HS-5 (cell line): Measurements from ENCODE around the gene HDDC2.

Experiments
- DNase-seq: peaks from one replicate; pipeline ENCODE4 v3.0.0-alpha.2; 2012; ENCODE audit warnings: low read depth

HDDC2 gene

GRCh38 chr6:125233202-125233601 is 68.6 kb downstream of the HDDC2 start:
- DNase-seq, result no peak

GRCh38 chr6:125232466-125232865 is 69.3 kb downstream of the HDDC2 start:
- DNase-seq, result no peak

- DNase-seq, result no peak
Measured at GRCh38 chr6:125231574-125232343, 70.0 kb downstream of the HDDC2 start.

DNA sequence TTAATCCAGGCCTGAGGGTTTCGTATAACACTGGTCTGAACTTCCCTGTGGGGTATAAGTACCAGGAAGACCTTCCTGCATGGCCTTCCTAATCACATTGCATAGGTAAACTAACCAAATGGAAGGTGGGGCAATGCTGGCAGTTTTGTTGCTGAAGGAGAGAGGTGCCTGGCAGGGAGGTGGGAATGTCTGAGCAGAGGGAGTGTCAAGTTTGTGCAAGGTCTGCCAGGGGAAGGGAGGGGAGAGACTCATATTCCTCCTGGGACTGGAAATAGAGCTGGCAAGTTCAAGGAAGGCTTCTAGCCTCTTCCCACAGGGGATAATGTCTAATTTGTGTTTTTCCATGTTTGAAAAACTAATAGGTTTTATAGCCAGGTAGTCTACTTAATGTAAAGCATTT is 70.6 kb downstream of the HDDC2 start:
- no peak for DNase-seq

DNA sequence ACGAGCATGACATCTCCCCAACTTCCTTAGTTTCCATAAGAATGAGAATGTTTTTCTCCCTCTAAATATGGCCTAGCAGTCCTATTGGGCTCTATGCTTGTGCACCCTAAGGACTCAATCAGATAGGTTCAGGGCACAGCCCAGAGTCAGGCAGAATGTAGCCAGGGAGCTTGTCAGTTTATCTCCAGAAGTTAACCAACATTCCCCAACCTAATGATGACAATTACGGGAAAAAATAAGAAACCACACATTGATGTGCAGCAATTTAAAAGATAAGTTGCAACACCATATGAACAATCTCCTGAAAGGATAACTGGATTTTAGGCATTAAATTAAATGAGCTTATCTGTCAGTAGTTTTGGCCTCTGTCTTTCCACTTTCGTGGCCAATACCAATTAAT is 71.1 kb downstream of the HDDC2 start:
- DNase-seq, result no peak

- no peak for DNase-seq
Measured at GRCh38 chr6:125228981-125229479, 72.7 kb downstream of the HDDC2 start.

DNA sequence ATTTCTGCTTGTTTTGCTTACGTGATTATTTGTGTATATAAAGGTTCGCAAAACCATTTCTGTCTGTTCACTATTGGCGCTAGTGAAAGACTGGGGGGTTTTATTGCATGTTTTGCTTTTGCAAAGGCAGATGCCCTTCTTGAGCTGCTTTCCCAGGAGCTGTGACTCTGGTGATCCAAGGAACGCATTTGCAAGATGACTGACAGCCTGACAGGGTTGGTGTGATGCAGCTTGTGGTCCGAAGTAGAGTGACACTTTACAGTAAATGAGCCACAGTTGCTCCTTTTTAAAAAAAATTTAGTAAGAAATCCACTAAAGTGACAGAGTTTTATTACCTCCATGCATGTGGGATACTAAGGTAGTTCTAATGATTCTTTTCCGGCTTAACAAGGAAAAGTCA is 74.5 kb downstream of the HDDC2 start:
- DNase-seq, result no peak
